ENCODE data around the gene RUBCNL. TPM values are rescaled to one million over a fixed set of nuclear protein-coding genes. Genes with fewer than 3 reads are reported as not detected.

RUBCNL gene
- total and polyA plus RNA-seq, 7 donors: 1.4 to 26.9 (median 2.9) TPM

DNA sequence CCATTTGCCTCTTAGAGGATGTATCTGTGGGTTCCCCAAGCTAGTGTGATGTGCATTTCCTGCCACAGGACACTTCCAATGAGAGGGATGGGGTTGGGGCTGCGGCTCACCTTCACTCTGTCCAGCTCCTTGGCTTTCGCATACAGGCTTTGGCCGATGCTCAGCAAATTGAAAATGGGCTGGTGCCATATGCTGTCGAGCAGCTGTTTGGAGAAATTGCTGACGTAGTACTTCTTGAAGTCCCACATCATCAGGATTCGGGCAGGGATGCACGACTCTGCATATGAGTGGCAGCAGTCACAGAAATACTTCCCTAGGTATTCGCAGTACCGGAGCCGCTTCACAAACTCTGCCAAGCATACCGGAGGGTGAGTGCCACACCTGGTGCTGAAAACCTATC is 37.0 kb downstream of the RUBCNL start:
- no peak for TF ChIP-seq EP300 (IDR thresholded peaks at IDR 0.05)
- TF ChIP-seq POLR2A (IDR thresholded peaks at IDR 0.05): no peak
- no peak for TF ChIP-seq POLR2AphosphoS5 (IDR thresholded peaks at IDR 0.05)
- TF ChIP-seq, protein P1, sequence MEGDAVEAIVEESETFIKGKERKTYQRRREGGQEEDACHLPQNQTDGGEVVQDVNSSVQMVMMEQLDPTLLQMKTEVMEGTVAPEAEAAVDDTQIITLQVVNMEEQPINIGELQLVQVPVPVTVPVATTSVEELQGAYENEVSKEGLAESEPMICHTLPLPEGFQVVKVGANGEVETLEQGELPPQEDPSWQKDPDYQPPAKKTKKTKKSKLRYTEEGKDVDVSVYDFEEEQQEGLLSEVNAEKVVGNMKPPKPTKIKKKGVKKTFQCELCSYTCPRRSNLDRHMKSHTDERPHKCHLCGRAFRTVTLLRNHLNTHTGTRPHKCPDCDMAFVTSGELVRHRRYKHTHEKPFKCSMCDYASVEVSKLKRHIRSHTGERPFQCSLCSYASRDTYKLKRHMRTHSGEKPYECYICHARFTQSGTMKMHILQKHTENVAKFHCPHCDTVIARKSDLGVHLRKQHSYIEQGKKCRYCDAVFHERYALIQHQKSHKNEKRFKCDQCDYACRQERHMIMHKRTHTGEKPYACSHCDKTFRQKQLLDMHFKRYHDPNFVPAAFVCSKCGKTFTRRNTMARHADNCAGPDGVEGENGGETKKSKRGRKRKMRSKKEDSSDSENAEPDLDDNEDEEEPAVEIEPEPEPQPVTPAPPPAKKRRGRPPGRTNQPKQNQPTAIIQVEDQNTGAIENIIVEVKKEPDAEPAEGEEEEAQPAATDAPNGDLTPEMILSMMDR (IDR thresholded peaks at IDR 0.05): no peak
- WGBS, 2 donors: 94 to 96% methylated on average over 11 of the region's 11 CpGs
- H3K4me1 ChIP-seq: no peaks in the 10 kb centered on the region
- intact Hi-C loops (cut with DNase I): no loop called here
- no peak for DNase-seq
- H3K9me3 ChIP-seq: no peaks in the 10 kb centered on the region
- no peak overlapping the region for H3K27ac ChIP-seq
- H3K4me3 ChIP-seq: no peak overlapping the region
- no peaks in the 10 kb centered on the region for H3K36me3 ChIP-seq
- no peaks in the 10 kb centered on the region for H3K27me3 ChIP-seq

DNA sequence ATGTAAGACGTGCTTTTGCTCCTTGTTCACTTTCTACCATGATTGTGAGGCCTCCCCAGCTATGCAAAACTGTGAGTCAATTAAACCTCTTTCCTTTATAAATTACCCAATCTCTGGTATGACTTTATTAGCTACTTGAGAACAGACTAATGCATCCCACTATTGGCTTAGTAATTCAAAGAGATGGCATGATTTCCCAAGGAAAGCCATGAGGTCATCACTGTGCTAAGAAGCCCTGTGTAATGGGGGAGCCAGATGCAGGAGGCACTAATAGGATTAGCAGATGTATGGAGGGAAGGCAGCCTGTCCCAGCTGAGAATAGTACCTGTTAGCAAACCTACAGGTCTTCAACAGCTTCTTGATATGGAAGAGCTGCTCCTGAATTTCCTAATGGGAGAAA is 38.1 kb downstream of the RUBCNL start:
- TF ChIP-seq, protein P1 (IDR thresholded peaks at IDR 0.05): no peak
- no peak for TF ChIP-seq POLR2A (IDR thresholded peaks at IDR 0.05)
- TF ChIP-seq POLR2AphosphoS5 (IDR thresholded peaks at IDR 0.05): no peak
- TF ChIP-seq EP300 (IDR thresholded peaks at IDR 0.05): no peak
- Histone ChIP-seq H3K27me3 (no peaks in the 10 kb centered on the region), H3K9me3 (no peaks in the 10 kb centered on the region), H3K4me1 (no peaks in the 10 kb centered on the region), H3K36me3 (no peaks in the 10 kb centered on the region), H3K27ac (no peak overlapping the region), H3K4me3 (no peak overlapping the region)
- intact Hi-C loops (cut with DNase I): no loop called here
- 84 to 94% methylated on average over 1 of the region's 1 CpG for WGBS, 2 donors
- no peak for DNase-seq

DNA sequence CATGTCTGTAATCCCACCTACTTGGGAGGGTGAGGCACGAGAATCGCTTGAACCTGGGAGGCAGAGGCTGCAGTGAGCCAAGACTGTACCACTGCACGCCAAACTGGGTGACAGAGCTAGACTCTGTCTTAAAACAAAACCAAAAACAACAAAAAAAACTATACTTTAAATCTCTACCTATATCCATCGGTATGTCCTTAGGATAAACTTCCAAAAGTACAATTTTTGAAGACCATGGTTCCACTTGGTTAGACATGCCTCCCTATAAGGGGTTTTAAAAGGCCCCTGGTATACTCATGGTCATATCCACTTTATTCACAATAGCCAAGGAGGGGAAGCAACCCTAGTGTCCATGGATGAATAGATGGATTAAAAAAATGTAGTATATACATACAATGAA is 39.8 kb downstream of the RUBCNL start:
- H3K4me1 ChIP-seq: no peaks in the 10 kb centered on the region
- TF ChIP-seq POLR2AphosphoS5 (IDR thresholded peaks at IDR 0.05) (no peak), POLR2A (IDR thresholded peaks at IDR 0.05) (no peak), EP300 (IDR thresholded peaks at IDR 0.05) (no peak)
- TF ChIP-seq, protein P1 (IDR thresholded peaks at IDR 0.05): no peak
- no peaks in the 10 kb centered on the region for H3K27me3 ChIP-seq
- no peaks in the 10 kb centered on the region for H3K36me3 ChIP-seq
- no peaks in the 10 kb centered on the region for H3K9me3 ChIP-seq
- no peak overlapping the region for H3K27ac ChIP-seq
- DNase-seq: no peak
- no peak overlapping the region for H3K4me3 ChIP-seq
- WGBS, 2 donors: 95 to 97% methylated on average over 4 of the region's 4 CpGs
- intact Hi-C loops (cut with DNase I): no loop called here

GRCh38 chr13:46345866-46346265 is 41.2 kb downstream of the RUBCNL start:
- 83 to 90% methylated on average over 5 of the region's 5 CpGs for WGBS, 2 donors
- H3K27ac ChIP-seq: no peak overlapping the region
- intact Hi-C loops (cut with DNase I): no loop called here
- H3K36me3 ChIP-seq: no peaks in the 10 kb centered on the region
- no peaks in the 10 kb centered on the region for H3K9me3 ChIP-seq
- TF ChIP-seq POLR2A (IDR thresholded peaks at IDR 0.05) (no peak), POLR2AphosphoS5 (IDR thresholded peaks at IDR 0.05) (no peak), EP300 (IDR thresholded peaks at IDR 0.05) (no peak)
- TF ChIP-seq, protein P1 (IDR thresholded peaks at IDR 0.05): no peak
- H3K27me3 ChIP-seq: no peaks in the 10 kb centered on the region
- no peak overlapping the region for H3K4me3 ChIP-seq
- no peaks in the 10 kb centered on the region for H3K4me1 ChIP-seq
- DNase-seq: no peak

GRCh38 chr13:46345398-46345797 is 41.7 kb downstream of the RUBCNL start:
- no peaks in the 10 kb centered on the region for H3K36me3 ChIP-seq
- no peak for TF ChIP-seq POLR2AphosphoS5 (IDR thresholded peaks at IDR 0.05)
- no peak for TF ChIP-seq EP300 (IDR thresholded peaks at IDR 0.05)
- 70 to 77% methylated on average over 5 of the region's 5 CpGs for WGBS, 2 donors
- no peak overlapping the region for H3K27ac ChIP-seq
- no peaks in the 10 kb centered on the region for H3K4me1 ChIP-seq
- DNase-seq: no peak
- H3K27me3 ChIP-seq: no peaks in the 10 kb centered on the region
- no peak overlapping the region for H3K4me3 ChIP-seq
- H3K9me3 ChIP-seq: no peaks in the 10 kb centered on the region
- intact Hi-C loops (cut with DNase I): no loop called here
